ENCODE measurements around the gene SCAMP3. TPM values are rescaled to one million over a fixed set of nuclear protein-coding genes. Genes with fewer than 3 reads are reported as not detected.
"Not testable (repeated sequence)": the region's sequence is repeated elsewhere in the genome, so short reads cannot be mapped to it uniquely, and the experiment has no call there.

The SCAMP3 gene
- total and polyA plus RNA-seq, 2 experiments from 2014 or later: 67.3 to 172 TPM

DNA sequence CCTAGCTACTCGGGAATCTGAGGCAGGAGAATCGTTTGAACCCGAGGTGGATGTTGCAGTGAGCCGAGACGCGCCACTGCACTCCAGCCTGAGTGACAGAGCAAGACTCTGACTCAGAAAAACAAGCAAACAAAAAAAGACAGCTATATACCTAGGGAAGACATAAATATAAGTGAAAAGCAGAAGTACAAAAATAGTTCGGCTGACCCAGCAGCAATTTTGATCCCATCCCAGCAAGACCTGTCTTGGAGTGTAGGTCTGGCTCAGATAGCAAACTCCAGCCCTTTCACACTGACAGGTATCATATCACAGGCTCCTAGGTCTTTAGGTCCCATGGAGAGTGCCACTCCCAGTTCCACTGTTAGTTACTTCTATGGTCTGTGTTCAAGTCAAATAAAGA lies 39.1 kb downstream of the SCAMP3 start:
- H3K9me3 ChIP-seq (ENCODE audit: low read depth): no peaks in the 10 kb centered on the region
- no peaks in the 10 kb centered on the region for H3K27me3 ChIP-seq
- no peak for DNase-seq (ENCODE audit: low read depth in 1 of 2, low spot score in 1 of 2)
- H3K36me3 ChIP-seq: no peaks in the 10 kb centered on the region
- no peak overlapping the region for H3K27ac ChIP-seq
- TF ChIP-seq CTCF (IDR thresholded peaks at IDR 0.05; ENCODE audit: low read depth, low read length): no peak
- no peak overlapping the region for H3K4me3 ChIP-seq
- H3K4me1 ChIP-seq (ENCODE audit: low read depth): peaks cover 14% of the 10 kb centered on the region

DNA sequence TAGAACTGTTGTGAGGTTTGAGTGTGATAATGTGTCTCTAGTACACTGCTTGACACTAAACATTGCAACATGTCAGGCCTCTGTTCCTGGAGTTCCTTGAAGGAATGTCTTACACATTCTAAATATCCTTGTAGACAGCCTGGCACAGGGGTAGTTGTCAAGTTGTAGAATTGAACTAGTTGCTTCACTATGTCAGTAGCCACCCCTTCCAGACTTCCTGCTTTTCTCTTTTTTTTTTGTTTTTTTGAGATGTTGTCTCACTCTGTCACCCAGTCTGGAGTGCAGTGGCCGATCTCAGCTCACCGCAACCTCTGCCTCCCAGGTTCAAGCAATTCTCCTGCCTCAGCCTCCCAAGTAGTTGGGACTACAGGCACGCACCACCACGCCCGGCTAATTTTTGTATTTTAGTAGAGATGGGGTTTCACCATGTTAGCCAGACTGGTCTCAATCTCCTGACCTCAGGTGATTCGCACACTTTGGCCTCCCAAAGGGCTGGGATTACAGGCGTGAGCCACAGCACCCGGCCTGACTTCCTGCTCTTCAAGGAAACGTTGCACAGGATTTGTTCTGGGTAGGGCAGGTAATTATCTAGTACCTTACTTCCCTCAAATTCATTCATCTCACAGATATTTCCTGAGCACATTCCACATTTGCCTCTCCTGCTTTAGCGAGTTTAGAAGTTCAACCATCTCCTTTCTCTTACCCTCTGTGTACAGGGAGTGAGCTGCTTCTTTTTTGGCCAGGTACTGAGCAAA lies 41.8 kb downstream of the SCAMP3 start:
- H3K4me3 ChIP-seq; H3K27me3 ChIP-seq; H3K4me1 ChIP-seq (ENCODE audit: low read depth); H3K36me3 ChIP-seq; H3K9me3 ChIP-seq (ENCODE audit: low read depth); DNase-seq (ENCODE audit: low read depth in 1 of 2, low spot score in 1 of 2): not testable (repeated sequence)
- H3K27ac ChIP-seq: peak overlapping the region; percentile 23

DNA sequence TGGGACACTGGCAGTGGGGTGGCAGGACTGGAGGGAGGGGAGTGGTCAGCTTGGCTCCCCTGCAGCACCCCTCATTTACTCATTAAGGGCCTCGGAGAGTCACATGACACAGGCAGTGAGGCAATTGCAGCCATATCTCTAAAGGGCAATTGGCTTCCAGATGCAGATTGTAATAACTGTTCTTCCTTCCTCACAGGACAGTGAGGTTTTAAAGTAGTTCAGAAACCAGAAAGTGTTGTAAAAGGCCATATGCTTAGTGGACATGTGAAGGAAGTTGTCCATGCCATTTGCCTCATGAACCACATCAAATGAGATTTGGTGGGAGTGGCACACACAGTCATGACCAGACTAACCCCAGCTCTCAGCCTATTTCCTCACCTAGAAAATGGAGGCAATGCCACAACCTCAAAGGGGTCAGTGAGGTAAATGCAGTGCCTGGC lies 42.5 kb downstream of the SCAMP3 start:
- no peak for TF ChIP-seq CTCF (IDR thresholded peaks at IDR 0.05; ENCODE audit: low read depth, low read length)
- no peaks in the 10 kb centered on the region for H3K9me3 ChIP-seq (ENCODE audit: low read depth)
- H3K36me3 ChIP-seq: no peaks in the 10 kb centered on the region
- H3K4me3 ChIP-seq: no peak overlapping the region
- DNase-seq (ENCODE audit: low read depth in 1 of 2, low spot score in 1 of 2): peak; percentile 40 to 55
- H3K27me3 ChIP-seq: no peaks in the 10 kb centered on the region
- H3K4me1 ChIP-seq (ENCODE audit: low read depth): peaks cover 8% of the 10 kb centered on the region
- peak overlapping the region; percentile 23 for H3K27ac ChIP-seq

DNA sequence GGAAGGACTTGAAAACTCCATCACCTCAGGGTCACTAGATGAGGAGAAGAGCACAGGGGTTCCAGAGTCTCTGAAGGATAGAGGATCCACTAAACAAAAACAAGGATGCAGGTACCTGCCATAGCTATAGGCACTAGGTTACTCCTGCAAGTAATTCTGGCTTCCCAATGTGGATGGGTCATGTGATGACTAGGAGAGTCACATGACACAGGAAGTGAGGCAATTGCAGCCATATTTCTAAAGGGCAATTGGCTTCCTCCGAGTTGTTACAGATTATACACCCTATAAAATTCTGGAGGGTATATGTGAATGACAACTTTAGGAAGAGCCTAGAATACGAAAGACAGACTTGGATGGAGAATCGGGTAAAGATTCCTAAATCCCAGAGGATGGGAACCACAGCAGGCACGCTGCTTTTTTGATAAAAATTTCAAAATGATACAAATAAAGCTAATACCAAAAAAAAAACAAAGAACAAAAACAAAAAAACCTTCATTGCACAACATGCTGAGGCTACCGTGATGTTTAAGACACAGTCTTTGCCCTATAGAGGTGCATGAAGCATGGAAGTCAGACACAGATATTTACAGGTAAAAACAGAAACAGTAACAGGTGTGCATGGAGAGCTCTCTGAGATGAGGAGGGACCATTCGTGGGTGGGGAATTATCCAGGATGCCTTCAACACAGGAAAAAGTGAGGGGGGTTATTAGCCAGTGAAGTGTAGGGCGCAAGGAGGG lies 43.1 kb downstream of the SCAMP3 start:
- peak overlapping the region; percentile 22 for H3K4me3 ChIP-seq
- no peaks in the 10 kb centered on the region for H3K36me3 ChIP-seq
- no peaks in the 10 kb centered on the region for H3K27me3 ChIP-seq
- no peak for TF ChIP-seq CTCF (IDR thresholded peaks at IDR 0.05; ENCODE audit: low read depth, low read length)
- peak overlapping the region; percentile 45 for H3K27ac ChIP-seq
- H3K9me3 ChIP-seq (ENCODE audit: low read depth): no peaks in the 10 kb centered on the region
- peak; percentile 79 for DNase-seq (ENCODE audit: low read depth in 1 of 2, low spot score in 1 of 2)
- H3K4me1 ChIP-seq (ENCODE audit: low read depth): peaks cover 8% of the 10 kb centered on the region

GRCh38 chr1:155214702-155215101 lies 47.5 kb downstream of the SCAMP3 start:
- not testable (repeated sequence) for H3K4me1 ChIP-seq (ENCODE audit: low read depth); H3K4me3 ChIP-seq; H3K27ac ChIP-seq; H3K27me3 ChIP-seq; H3K36me3 ChIP-seq; H3K9me3 ChIP-seq (ENCODE audit: low read depth); DNase-seq (ENCODE audit: low read depth in 1 of 2, low spot score in 1 of 2)

- peaks cover 17% of the 10 kb centered on the region for H3K4me1 ChIP-seq (ENCODE audit: low read depth)
- H3K9me3 ChIP-seq (ENCODE audit: low read depth); H3K27me3 ChIP-seq; H3K4me3 ChIP-seq; DNase-seq (ENCODE audit: low read depth in 1 of 2, low spot score in 1 of 2); H3K27ac ChIP-seq; H3K36me3 ChIP-seq: not testable (repeated sequence)
These were observed 50.1 kb downstream of the SCAMP3 start for GRCh38 chr1:155212051-155212440.

GRCh38 chr1:155211381-155212050 lies 50.6 kb downstream of the SCAMP3 start:
- H3K4me1 ChIP-seq (ENCODE audit: low read depth): peaks cover 20% of the 10 kb centered on the region
- not testable (repeated sequence) for H3K27me3 ChIP-seq; H3K36me3 ChIP-seq; H3K4me3 ChIP-seq; H3K27ac ChIP-seq; H3K9me3 ChIP-seq (ENCODE audit: low read depth)
- DNase-seq (ENCODE audit: low read depth in 1 of 2, low spot score in 1 of 2): peak in 1 of 2 donors; percentile 59
